HG03139 (cell line): ENCODE measurements around the gene MAP3K7CL.
"Not testable (repeated sequence)": the region's sequence is repeated elsewhere in the genome, so short reads cannot be mapped to it uniquely, and the experiment has no call there.

Source experiments
- ATAC-seq: cut with Tn5 transposase; IDR thresholded peaks from one replicate; pipeline ENCODE4 v1.9.1; 2021; ENCODE audit not compliant: unreplicated experiment

Gene MAP3K7CL

DNA sequence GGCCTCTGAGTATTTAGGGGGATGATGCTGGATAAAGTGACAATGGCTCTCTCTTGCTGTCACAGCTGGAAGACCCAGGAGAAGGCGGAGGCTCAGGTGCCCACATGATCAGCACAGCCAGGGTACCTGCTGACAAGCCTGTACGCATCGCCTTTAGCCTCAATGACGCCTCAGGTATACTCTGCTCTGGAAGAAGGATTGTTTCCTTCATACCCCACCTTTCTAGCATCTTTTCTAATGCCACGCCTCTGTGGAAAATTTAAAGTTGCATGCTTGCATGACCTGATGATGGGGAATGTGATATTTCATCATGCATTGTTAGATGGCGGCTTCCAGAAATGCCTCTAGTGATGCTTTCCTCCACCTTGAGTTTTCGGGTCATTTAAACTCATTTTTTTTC is 2.8 kb downstream of the MAP3K7CL start:
- ATAC-seq: no peak

GRCh38 chr21:29133796-29134195 is 3.4 kb downstream of the MAP3K7CL start:
- ATAC-seq: no peak

GRCh38 chr21:29135481-29135880 is 5.0 kb downstream of the MAP3K7CL start:
- ATAC-seq: no peak

- no peak for ATAC-seq
These were observed 5.6 kb downstream of the MAP3K7CL start for GRCh38 chr21:29136033-29136432.

DNA sequence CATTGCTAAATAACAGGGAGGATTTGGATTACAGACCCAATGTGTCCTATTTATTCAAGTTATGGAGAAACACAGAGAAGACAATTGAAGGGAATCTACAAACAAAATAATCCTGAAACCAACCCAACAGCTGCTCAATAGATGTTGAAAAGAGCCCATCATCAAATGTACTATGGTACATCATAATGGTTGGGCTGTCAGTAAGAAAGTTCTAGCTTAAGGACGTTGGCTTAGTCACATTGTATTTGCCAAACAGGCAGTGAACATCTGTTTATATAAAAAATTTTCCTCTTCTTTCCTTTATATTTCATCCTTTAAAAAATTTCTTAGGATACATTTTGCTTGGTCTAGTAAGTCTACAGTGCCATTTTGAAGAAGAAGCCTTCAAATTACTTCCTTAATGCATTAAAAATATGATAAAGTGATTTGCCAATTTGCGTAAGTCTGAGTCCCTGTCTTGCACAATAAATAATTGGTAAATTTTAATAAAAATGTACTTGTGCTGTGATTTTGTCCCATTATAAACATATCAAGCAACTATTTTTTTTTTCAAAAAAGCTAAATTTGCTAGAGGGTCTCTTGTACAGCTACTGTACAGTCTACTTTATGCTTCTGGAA is 14.4 kb downstream of the MAP3K7CL start:
- ATAC-seq: no peak

DNA sequence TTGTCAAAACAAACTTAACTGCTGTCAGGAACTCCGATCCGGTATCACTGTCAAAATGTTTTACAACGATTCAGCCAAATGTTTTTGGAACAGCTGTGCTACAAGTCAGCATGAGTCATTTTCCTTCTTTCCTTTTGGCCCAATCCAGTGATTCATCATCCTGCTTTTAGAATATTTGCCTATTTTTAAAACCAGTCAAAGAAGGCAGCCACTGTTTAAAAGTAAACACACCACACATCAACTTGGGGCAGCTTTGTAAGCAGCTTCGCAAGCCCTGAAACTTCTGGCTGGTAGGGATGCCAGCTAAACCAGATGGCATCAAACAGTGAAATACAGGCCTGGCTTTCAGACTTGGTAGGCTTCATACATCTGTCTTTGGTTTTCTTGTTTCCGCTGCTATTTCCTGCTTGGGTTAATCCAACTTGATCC is 14.9 kb downstream of the MAP3K7CL start:
- ATAC-seq: no peak

- ATAC-seq: no peak
These were observed 15.5 kb downstream of the MAP3K7CL start for GRCh38 chr21:29145852-29146453.

- ATAC-seq: no peak
These were observed 16.3 kb downstream of the MAP3K7CL start for GRCh38 chr21:29146726-29147125.

GRCh38 chr21:29148530-29148929 is 18.1 kb downstream of the MAP3K7CL start:
- ATAC-seq: no peak

DNA sequence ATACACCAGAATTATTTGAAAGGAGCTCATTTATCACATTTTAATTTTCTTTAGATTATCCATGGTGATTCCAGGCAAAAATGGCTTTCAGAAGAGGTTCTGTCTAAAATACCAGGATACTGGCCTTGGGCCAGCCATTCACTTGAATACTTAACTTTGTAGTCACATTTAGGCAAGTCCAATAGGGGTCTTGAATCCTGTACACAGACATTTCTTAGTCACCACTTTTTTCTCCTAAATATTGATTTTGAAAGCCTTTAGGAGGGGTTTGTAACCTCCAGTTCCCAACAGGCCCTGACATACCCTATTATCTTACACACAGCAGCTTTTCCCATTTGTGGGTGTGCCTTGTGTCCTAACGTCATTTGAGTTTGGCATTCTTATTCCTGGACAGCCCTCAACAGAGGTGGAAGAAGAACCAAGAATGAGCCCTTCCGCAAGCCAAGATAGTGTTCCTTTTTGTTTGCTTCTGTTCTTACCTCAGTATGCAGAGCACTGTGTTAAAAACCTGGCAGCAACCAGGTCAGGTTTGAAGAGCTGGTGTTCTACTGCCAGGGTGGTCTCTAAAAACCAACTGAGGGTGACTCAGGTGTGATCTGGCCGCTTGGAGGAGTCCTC is 19.5 kb downstream of the MAP3K7CL start:
- ATAC-seq: no peak

DNA sequence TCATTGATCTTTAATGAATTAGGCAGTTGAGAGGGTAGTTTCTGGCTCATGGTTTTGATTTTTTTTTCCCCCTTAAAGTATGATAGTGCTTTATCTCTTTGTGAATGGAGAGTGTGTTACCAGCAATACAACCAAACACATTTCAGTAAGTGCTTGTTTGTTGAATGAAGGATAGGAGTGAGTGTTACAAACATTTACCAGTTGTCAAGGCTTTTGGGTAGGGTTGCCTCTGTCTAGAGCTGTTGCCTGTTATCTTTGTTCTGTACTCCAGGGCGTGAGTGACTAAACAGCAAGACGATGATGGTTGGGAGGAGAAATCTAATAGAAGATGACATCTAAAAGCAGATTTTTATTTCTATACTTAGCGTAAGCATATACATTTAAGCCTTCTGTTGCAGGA is 21.5 kb downstream of the MAP3K7CL start:
- ATAC-seq: no peak

GRCh38 chr21:29152916-29153315 is 22.5 kb downstream of the MAP3K7CL start:
- no peak for ATAC-seq

- ATAC-seq: no peak
These were observed 23.8 kb downstream of the MAP3K7CL start for GRCh38 chr21:29154270-29154669.

- ATAC-seq: no peak
These were observed 24.9 kb downstream of the MAP3K7CL start for GRCh38 chr21:29155118-29155932.

GRCh38 chr21:29155933-29156260 is 25.5 kb downstream of the MAP3K7CL start:
- ATAC-seq: no peak

GRCh38 chr21:29157080-29157479 is 26.6 kb downstream of the MAP3K7CL start:
- no peak for ATAC-seq

DNA sequence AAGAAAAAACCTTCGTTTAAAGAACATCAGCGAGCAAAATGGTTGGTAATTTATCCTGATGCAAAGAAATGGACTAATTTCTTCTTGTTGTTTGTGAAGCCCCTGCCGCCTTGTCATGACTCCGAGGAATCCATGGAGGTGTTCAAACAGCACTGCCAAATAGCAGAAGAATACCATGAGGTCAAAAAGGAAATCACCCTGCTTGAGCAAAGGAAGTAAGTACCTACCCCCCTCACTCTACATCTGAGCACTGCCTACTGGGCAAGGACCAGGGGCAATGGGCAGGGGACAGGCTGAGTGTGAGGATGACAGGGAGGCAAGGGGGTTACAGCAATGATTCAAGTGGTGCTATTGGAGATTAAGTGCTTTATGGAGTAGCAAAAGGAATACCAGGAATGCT is 29.4 kb downstream of the MAP3K7CL start:
- ATAC-seq: no peak

DNA sequence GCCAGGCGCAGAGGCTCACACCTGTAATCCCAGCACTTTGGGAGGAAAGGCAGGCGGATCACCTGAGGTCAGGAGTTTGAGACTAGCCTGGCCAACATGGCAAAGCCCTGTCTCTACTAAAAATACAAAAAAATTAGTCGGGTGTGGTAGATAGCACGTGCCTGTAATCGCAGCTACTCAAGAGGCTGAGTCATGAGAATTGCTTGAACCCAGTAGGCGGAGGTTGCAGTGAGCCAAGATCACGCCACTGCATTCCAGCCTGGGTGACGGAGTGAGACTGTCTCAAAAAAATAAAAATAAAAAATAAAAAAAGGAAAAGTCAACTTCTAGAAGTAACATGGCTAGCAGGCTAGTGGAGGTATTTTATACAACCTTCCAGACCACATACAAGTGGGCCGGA is 32.4 kb downstream of the MAP3K7CL start:
- not testable (repeated sequence) for ATAC-seq

- no peak for ATAC-seq
These were observed 33.1 kb downstream of the MAP3K7CL start for GRCh38 chr21:29163341-29164115.

DNA sequence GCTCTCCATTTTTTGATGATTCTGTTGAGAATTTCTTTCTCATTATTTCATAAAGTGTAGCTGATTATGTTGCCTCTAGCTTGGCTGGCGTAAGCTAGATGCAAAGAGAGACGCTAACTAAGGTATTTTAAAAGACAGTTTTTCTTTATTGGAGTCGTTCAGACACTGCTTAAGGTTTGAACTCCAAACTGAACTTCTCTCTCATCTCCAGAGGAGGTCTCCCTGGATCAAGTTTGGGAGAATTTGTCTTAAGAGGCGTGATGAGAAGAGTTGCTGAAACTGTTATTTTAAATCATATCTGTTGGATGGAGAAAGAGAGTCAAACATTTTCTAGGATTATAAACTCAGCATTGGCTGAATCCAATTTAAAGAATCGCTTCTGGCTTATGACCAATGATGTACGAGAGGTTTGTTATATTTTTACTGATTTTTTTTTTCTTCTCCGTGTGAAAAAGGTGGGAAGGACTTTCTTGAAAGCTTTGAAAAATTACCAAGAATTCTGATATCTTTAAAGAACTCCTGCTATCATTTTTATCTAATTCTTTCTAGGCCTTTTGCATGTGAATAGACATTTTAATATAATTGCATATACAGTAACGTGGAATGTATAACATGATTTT is 34.0 kb downstream of the MAP3K7CL start:
- no peak for ATAC-seq

DNA sequence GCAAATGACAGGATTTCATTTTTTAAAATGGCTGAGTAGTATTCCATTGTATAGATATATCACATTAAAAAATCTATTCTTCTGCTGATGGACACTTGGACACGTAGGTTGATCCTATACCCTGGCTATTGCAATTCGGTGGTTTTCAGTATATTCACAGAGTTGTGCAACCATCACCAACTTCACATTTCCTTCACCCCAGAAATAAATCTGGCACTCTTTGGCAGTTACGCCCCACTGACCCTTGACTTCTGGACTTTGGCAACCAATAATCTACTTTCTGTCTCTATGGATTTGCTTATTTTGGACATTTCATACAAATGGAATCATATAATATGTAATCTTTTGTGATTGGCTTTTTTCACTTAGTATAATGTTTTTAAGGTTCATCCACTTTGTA is 35.9 kb downstream of the MAP3K7CL start:
- ATAC-seq: no peak
